HEK293 (cell line): ENCODE results near the gene NOS1AP.

Experiments
- CTCF ChIA-PET: fragments of 350-600 bp; formaldehyde crosslinking; extraction: SDS; loops from one replicate; lab custom pipeline; 2021; ENCODE audit warnings: antibody characterized with exemption; lab: Yijun Ruan, JAX
- POLR2A ChIA-PET: fragments of 300-600 bp; formaldehyde crosslinking; extraction: SDS; loops from one replicate; lab custom pipeline; 2020; ENCODE audit warnings: antibody characterized with exemption, inconsistent platforms; lab: Yijun Ruan, JAX
- H3K27ac ChIP-seq: fragments of 200-500 bp; sonication (Bioruptor generic); 2 replicates; pipeline ENCODE4 v1.5.1; 2014; ENCODE audit warnings: low read depth, low read length, control low read depth, inconsistent platforms; ENCODE audit errors: extremely low read depth
- H3K36me3 ChIP-seq, 2 experiments: fragments of 200-500 bp in 1 of 2; sonication (Bioruptor generic) in 1 of 2; 1 replicate in 1 of 2; 2 replicates in 1 of 2; pipeline ENCODE4 v1.5.1; 2014 to 2017; ENCODE audit warnings: inconsistent platforms in 2 of 2, low read length in 2 of 2; ENCODE audit not compliant: control insufficient read depth in 2 of 2, insufficient read depth in 1 of 2
- H3K4me1 ChIP-seq: fragments of 200-500 bp; sonication (Bioruptor generic); 2 replicates; pipeline ENCODE4 v1.5.1; 2014; ENCODE audit warnings: mild to moderate bottlenecking, low read length, inconsistent platforms; ENCODE audit not compliant: control insufficient read depth, insufficient read depth
- H3K4me3 ChIP-seq: 2 replicates; pipeline ENCODE4 v1.5.1; 2011; ENCODE audit warnings: low read depth, mild to moderate bottlenecking, control low read depth, low read length, moderate library complexity
- H3K9me3 ChIP-seq: fragments of 200-500 bp; sonication (Bioruptor generic); 2 replicates; pipeline ENCODE4 v1.5.1; 2014; ENCODE audit warnings: low read depth, low read length, inconsistent platforms; ENCODE audit not compliant: control insufficient read depth, insufficient read depth
- HOXD13 ChIP-seq: sonication (generic); formaldehyde crosslinking; IDR thresholded peaks from 2 replicates; pipeline ENCODE4 v1.8.0; 2022; ENCODE audit warnings: missing genetic modification reagents, borderline replicate concordance
- INSM2 ChIP-seq: fragments of 450-650 bp; formaldehyde crosslinking; IDR thresholded peaks from 2 replicates; pipeline ENCODE4 v1.5.1; 2016; ENCODE audit warnings: missing biosample characterization, missing genetic modification characterization
- KLF7 ChIP-seq: fragments of 450-650 bp; formaldehyde crosslinking; IDR thresholded peaks from 2 replicates; pipeline ENCODE4 v1.5.1; 2016; ENCODE audit warnings: missing biosample characterization, missing genetic modification characterization, borderline replicate concordance
- KLF8 ChIP-seq: fragments of 450-650 bp; formaldehyde crosslinking; IDR thresholded peaks from 2 replicates; pipeline ENCODE4 v1.5.1; 2016; ENCODE audit warnings: missing biosample characterization, missing genetic modification characterization
- ZBTB7A ChIP-seq: fragments of 450-650 bp; formaldehyde crosslinking; IDR thresholded peaks from 2 replicates; pipeline ENCODE4 v1.5.1; 2016; ENCODE audit warnings: low read depth, missing biosample characterization, missing genetic modification characterization
- ZNF121 ChIP-seq: fragments of 450-650 bp; formaldehyde crosslinking; IDR thresholded peaks from 2 replicates; pipeline ENCODE4 v1.5.1; 2016; ENCODE audit warnings: missing biosample characterization, missing genetic modification characterization
- ZNF148 ChIP-seq: fragments of 450-650 bp; formaldehyde crosslinking; IDR thresholded peaks from 2 replicates; pipeline ENCODE4 v1.5.0; 2017; ENCODE audit warnings: missing biosample characterization, missing genetic modification characterization, borderline replicate concordance
- ZNF16 ChIP-seq: fragments of 450-650 bp; formaldehyde crosslinking; IDR thresholded peaks from 2 replicates; pipeline ENCODE4 v1.5.1; 2016; ENCODE audit warnings: low read depth, missing biosample characterization, missing genetic modification characterization
- ZNF223 ChIP-seq: fragments of 450-650 bp; formaldehyde crosslinking; IDR thresholded peaks from 2 replicates; pipeline ENCODE4 v1.5.1; 2016; ENCODE audit warnings: missing biosample characterization, missing genetic modification characterization
- ZNF248 ChIP-seq: fragments of 450-650 bp; formaldehyde crosslinking; IDR thresholded peaks from 2 replicates; pipeline ENCODE4 v1.5.1; 2017; ENCODE audit warnings: missing biosample characterization, missing genetic modification characterization
- ZNF274 ChIP-seq, 2 experiments: fragments of 200-500 bp in 1 of 2; fragments of 450-650 bp in 1 of 2; sonication (Bioruptor generic) in 1 of 2; formaldehyde crosslinking in 1 of 2; IDR thresholded peaks; 2 replicates each; pipeline versions ENCODE4 v1.5.1 to v1.6.1; 2014 to 2016; ENCODE audit warnings: borderline replicate concordance in 1 of 2, inconsistent platforms in 1 of 2, low read length in 1 of 2, missing biosample characterization in 1 of 2, missing genetic modification characterization in 1 of 2
- ZNF37A ChIP-seq: fragments of 450-650 bp; IDR thresholded peaks from 2 replicates; pipeline ENCODE4 v1.5.1; 2018; ENCODE audit warnings: missing biosample characterization, missing genetic modification characterization
- ZNF449 ChIP-seq: fragments of 450-650 bp; formaldehyde crosslinking; IDR thresholded peaks from 2 replicates; pipeline ENCODE4 v1.5.1; 2017; ENCODE audit warnings: missing biosample characterization, mild to moderate bottlenecking, missing genetic modification characterization, moderate library complexity
- ZNF501 ChIP-seq: fragments of 450-650 bp; formaldehyde crosslinking; IDR thresholded peaks from 2 replicates; pipeline ENCODE4 v1.5.1; 2016; ENCODE audit warnings: missing biosample characterization, missing genetic modification characterization
- ZNF548 ChIP-seq: fragments of 450-650 bp; formaldehyde crosslinking; IDR thresholded peaks from 2 replicates; pipeline ENCODE4 v1.5.1; 2016; ENCODE audit warnings: missing biosample characterization, missing genetic modification characterization
- ZNF785 ChIP-seq: fragments of 450-650 bp; formaldehyde crosslinking; IDR thresholded peaks from 2 replicates; pipeline ENCODE4 v1.5.1; 2016; ENCODE audit warnings: missing biosample characterization, missing genetic modification characterization
- ZSCAN30 ChIP-seq: fragments of 450-650 bp; IDR thresholded peaks from 2 replicates; pipeline ENCODE4 v1.5.1; 2018; ENCODE audit warnings: missing biosample characterization, mild to moderate bottlenecking, missing genetic modification characterization, moderate library complexity
- ZXDB ChIP-seq: fragments of 450-650 bp; formaldehyde crosslinking; IDR thresholded peaks from 2 replicates; pipeline ENCODE4 v1.5.1; 2016; ENCODE audit warnings: missing biosample characterization, missing genetic modification characterization

Gene NOS1AP

GRCh38 chr1:162386292-162387225 is 317.1 kb downstream of the NOS1AP start:
- POLR2A ChIA-PET = no interaction called here
- TF ChIP-seq ZNF548 (tag by site-specific recombination) (no peak), INSM2 (tag by site-specific recombination) (no peak), ZNF37A (tag by site-specific recombination) (no peak)
- H3K4me1 ChIP-seq = no peaks in the 10 kb centered on the region
- H3K9me3 ChIP-seq = no peaks in the 10 kb centered on the region
- peaks cover 0 to 16% of the 10 kb centered on the region in 2 experiments; a peak in 1 of 3 replicates for H3K36me3 ChIP-seq
- CTCF ChIA-PET = interaction anchor here (0.6 to 1.2 kb wide), 2 partner anchors 139 to 330 kb away, joined by 3 read pairs; no protein-coding TSS in a partner anchor
- no peak overlapping the region for H3K4me3 ChIP-seq
- no peak overlapping the region for H3K27ac ChIP-seq

GRCh38 chr1:162387226-162388082 is 318.0 kb downstream of the NOS1AP start:
- no peak overlapping the region for H3K27ac ChIP-seq
- ChIA-PET CTCF (no interaction called here), POLR2A (no interaction called here)
- no peaks in the 10 kb centered on the region for H3K4me1 ChIP-seq
- H3K36me3 ChIP-seq = peaks cover 0 to 12% of the 10 kb centered on the region in 2 experiments; a peak in 1 of 3 replicates
- H3K4me3 ChIP-seq = no peak overlapping the region
- no peaks in the 10 kb centered on the region for H3K9me3 ChIP-seq
- TF ChIP-seq ZNF16 (tag by site-specific recombination) = no peak
- no peak for TF ChIP-seq ZNF785 (tag by site-specific recombination)
- TF ChIP-seq ZNF274 (IDR thresholded peaks at IDR 0.05; ENCODE audit: low read length) = no peak
- TF ChIP-seq ZNF274 (tag by site-specific recombination; IDR thresholded peaks at IDR 0.05; ENCODE audit: borderline replicate concordance) = no peak
- TF ChIP-seq ZNF248 = no peak
- TF ChIP-seq ZBTB7A (tag by site-specific recombination) = no peak
- TF ChIP-seq HOXD13 = no peak
- no peak for TF ChIP-seq ZNF449 (tag by site-specific recombination)
- TF ChIP-seq ZSCAN30 = no peak
- no peak for TF ChIP-seq ZNF121 (tag by site-specific recombination)
- TF ChIP-seq KLF8 (tag by site-specific recombination) = no peak
- TF ChIP-seq ZNF501 (tag by site-specific recombination) = no peak
- TF ChIP-seq KLF7 (tag by site-specific recombination) = no peak
- TF ChIP-seq ZXDB (tag by site-specific recombination) = no peak
- no peak for TF ChIP-seq ZNF148 (tag by site-specific recombination)
- no peak for TF ChIP-seq ZNF223 (tag by site-specific recombination)
